Renal pelvis (tissue), 12 donors: ENCODE measurements around the gene ZNF547. TPM values are rescaled to one million over a fixed set of nuclear protein-coding genes. Genes with fewer than 3 reads are reported as not detected.

Experiments
- DNase-seq: peaks from one replicate; pipeline ENCODE4 v3.0.0-alpha.2; 2013
- long read RNA-seq, 16 experiments: transcript quantifications; one replicate each; lab custom pipeline, GENCODE V29; 2026
- polyA plus RNA-seq, 3 donors: library from polyadenylated mRNA; unstranded; fragments of 120-200 nt; gene quantifications; one replicate each; pipeline ENCODE4 v1.2.1, GENCODE V29; 2013; ENCODE audit not compliant: insufficient read length in 3 of 3

ZNF547 gene
- 1 to 10 TPM; 5.6 to 9.7 (median 9.0) TPM for polyA plus RNA-seq
- long read RNA-seq, donor 1, partial matches to known transcripts = 0 of 1 reads
- long read RNA-seq, donor 1, other reads (novel, unspliced or antisense) = 0 of 1 reads
- long read RNA-seq, donor 2, partial matches to known transcripts = 0 of 2 reads
- long read RNA-seq, donor 2, other reads (novel, unspliced or antisense) = 0 of 2 reads
- long read RNA-seq, donor 3, partial matches to known transcripts = 0 of 1 reads
- long read RNA-seq, donor 3, other reads (novel, unspliced or antisense) = 0 of 1 reads
- long read RNA-seq, donor 4, partial matches to known transcripts = 0 of 1 reads
- long read RNA-seq, donor 4, other reads (novel, unspliced or antisense) = 0 of 1 reads
- long read RNA-seq, donor 5 = 0 reads
- long read RNA-seq, donor 6, partial matches to known transcripts = 0 of 2 reads
- long read RNA-seq, donor 6, other reads (novel, unspliced or antisense) = 0 of 2 reads
- long read RNA-seq, donor 7, partial matches to known transcripts = 0 of 2 reads
- long read RNA-seq, donor 7, other reads (novel, unspliced or antisense) = 0 of 2 reads
- long read RNA-seq, donor 8, partial matches to known transcripts = 0 of 1 reads
- long read RNA-seq, donor 8, other reads (novel, unspliced or antisense) = 0 of 1 reads
- long read RNA-seq, donor 9 = 0 reads
- long read RNA-seq, donor 10, partial matches to known transcripts = 0 of 1 reads
- long read RNA-seq, donor 10, other reads (novel, unspliced or antisense) = 0 of 1 reads
- long read RNA-seq, donor 11, partial matches to known transcripts = 0 of 1 reads
- long read RNA-seq, donor 11, other reads (novel, unspliced or antisense) = 0 of 1 reads
- long read RNA-seq, donor 12, partial matches to known transcripts = 0 of 1 reads
- long read RNA-seq, donor 12, other reads (novel, unspliced or antisense) = 0 of 1 reads
- long read RNA-seq, donor 13, partial matches to known transcripts = 0 of 1 reads
- long read RNA-seq, donor 13, other reads (novel, unspliced or antisense) = 0 of 1 reads
- long read RNA-seq, donor 14, partial matches to known transcripts = 0 of 2 reads
- long read RNA-seq, donor 14, other reads (novel, unspliced or antisense) = 0 of 2 reads
- long read RNA-seq, donor 15 = 0 reads
- long read RNA-seq, donor 16, partial matches to known transcripts = 0 of 1 reads
- long read RNA-seq, donor 16, other reads (novel, unspliced or antisense) = 0 of 1 reads

DNA sequence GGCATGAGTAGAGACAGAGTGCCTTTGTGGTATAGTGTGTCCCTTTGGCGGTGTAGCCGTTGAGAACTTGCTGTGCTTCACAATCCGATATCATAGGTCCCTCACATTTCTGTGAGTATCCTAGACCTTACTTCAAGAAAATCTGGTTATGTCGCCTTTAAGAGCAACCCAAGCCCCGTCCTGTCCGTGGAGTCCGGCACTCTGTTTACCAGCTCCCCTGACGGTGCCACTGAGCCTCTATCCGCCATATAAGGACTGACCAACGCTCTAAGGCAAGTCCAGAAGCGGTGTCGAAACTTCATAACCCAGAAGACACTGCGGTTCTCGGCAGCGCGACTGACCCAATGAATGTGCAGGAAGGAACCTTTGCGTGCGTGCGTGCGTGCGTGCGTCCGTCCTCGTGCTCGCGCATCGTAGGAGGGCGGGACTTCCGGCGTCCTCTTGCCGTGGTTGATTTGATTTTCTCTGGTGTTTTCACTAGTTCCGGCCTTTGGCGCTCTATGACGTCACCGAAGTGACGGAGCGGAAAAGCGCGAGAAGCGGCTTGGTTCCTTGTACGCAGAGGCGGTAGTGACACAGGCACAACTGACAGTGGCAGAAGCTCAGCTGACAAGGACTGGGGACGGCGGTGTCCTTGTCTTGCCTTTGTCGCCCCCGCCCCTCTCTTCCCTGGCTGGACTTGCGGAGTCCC, at the start of gene ZNF547, which contains the start of gene TRAPPC2B:
Gene ZNF547 (plus strand): TSS at position 555 of the 691 bp plus-strand sequence. CDS start 5,005 bp downstream, outside the sequence.
Gene TRAPPC2B (plus strand): TSS at position 555 of the 691 bp plus-strand sequence. CDS start 1,283 bp downstream, outside the sequence.
- peak; percentile 99 for DNase-seq

DNA sequence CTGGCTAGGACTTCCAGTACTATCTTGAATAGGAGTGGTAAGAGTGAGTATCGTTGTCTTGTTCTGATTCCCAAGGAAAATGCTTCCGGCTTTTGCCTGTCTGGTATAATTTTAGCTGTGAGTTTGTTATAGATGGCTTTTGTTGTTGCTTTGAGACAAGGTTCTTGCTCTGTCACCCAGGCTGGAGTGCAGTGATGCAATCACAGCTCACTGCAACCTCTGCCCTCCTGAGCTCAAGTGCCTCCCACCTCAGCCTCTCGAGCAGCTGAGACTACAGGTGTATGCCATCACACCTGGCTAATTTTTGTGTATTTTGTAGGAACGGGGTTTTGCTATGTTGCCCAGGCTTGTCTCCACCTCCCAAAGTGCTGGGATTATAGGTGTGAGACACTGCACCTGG, 49.2 kb upstream of the ZNF547 start:
- DNase-seq = no peak

DNA sequence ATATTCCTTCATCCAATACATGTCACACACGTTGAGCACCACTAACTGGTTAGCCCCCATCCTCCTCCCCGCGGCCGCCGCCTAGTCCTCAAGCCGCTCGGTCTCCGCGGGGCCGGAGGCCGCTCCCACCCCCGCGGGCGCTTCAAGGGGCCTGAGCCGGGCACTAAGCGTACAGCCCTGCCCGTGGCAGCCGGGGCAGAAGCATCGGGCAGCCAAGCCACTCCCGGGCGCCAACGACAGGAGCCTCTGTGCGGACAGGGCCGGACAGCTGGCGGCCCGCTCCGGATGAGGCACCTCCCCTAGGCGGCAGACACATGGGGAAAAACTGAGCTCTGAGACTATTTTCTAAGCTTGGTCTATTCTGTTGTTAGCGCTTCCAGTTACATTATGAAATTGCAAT, 45.8 kb upstream of the ZNF547 start:
- no peak for DNase-seq

DNA sequence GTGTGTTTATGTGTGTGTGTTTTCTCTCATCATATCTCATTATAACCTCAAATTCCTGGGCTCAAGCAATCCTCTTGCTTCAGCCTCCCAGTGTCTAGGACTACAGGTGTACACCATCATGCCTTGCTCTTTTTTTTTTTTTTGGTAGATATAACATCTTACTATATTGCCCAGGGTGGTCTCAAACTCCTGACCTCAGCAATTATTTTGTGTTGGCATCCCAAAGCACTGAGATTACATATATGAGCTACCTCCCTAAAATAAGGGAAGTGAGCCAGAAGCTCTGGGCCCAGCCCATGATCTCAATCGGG, 43.5 kb upstream of the ZNF547 start:
- no peak for DNase-seq

- DNase-seq = peak; percentile 96
These were observed 42.9 kb upstream of the ZNF547 start, which contains the start of gene ZNF543 for GRCh38 chr19:57320180-57321084. TSS of gene ZNF543 (plus strand) at chr19:57320472. CDS start at chr19:57320854, 382 bp downstream.

- no peak for DNase-seq
These were observed 42.2 kb upstream of the ZNF547 start for GRCh38 chr19:57321116-57321515.

GRCh38 chr19:57321751-57322150, 41.6 kb upstream of the ZNF547 start:
- DNase-seq = no peak

DNA sequence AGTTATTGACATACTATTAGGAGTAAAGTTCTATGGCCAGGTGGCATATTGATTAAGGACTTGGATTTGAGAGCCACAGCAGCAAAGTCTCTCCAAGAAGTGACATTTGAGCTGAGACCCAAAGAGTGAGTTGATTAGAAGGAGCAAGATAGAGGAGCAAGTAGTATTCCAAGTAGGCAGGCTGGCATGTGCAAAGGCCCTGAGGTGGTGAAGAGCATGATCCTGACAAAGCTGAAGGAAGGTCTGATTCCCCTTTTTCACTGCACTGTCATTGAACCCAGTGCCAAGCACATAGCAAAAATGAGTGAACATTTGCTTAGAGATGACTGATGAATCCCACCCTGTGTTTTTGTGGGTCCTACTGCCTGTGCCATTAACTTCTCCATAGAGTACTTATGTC, 38.4 kb upstream of the ZNF547 start:
- DNase-seq = no peak

DNA sequence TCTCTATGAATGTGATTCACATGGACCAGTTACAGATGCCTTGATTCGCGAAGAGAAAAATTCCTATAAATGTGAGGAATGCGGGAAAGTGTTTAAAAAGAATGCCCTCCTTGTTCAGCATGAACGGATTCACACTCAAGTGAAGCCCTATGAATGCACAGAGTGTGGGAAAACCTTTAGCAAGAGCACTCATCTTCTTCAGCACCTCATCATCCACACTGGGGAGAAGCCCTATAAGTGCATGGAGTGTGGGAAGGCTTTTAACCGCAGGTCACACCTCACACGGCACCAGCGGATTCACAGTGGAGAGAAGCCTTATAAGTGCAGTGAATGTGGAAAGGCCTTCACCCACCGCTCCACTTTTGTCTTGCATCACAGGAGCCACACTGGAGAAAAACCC, 35.4 kb upstream of the ZNF547 start:
- no peak for DNase-seq

DNA sequence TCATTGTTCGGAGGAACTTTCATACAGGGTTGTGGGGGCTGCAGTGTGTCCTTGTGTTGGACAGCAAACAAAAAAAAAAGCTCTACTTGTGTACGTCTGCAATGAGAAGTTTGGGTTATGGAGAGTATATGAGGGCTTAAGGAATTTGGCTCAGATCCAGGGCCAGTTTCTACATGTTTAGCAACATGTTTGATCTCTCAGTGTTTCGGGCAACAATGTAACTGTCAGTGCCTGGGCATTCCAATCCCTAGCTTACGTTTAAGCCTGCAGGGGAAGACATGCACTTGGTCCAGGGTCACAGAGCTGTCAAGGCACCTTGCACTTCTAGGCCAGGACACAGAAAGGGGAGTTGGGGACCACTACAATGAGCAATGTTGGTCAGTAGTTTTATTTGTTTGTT, 29.2 kb upstream of the ZNF547 start:
- DNase-seq = no peak

- DNase-seq = no peak
These were observed 24.5 kb upstream of the ZNF547 start for GRCh38 chr19:57338877-57339276.

GRCh38 chr19:57342582-57342981, 20.8 kb upstream of the ZNF547 start:
- no peak for DNase-seq

DNA sequence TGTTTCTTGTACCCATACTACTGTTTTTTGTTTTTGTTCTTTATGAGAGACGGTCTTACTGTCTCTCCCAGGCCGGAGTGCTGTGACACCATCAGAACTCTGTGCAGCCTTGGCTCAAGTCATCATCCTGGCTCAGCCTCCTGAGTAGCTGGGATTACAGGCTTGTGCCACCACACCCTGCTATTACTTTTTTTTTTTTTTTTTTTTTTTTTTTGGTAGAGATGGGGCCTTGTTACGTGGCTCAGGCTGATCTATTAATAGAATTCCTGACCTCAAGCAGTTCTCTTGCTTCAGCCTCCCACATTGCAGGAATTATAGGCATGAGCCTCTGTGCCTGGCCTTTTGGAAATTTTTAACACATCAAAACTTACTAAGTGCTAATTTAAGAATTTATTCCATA, 15.2 kb upstream of the ZNF547 start:
- no peak for DNase-seq

DNA sequence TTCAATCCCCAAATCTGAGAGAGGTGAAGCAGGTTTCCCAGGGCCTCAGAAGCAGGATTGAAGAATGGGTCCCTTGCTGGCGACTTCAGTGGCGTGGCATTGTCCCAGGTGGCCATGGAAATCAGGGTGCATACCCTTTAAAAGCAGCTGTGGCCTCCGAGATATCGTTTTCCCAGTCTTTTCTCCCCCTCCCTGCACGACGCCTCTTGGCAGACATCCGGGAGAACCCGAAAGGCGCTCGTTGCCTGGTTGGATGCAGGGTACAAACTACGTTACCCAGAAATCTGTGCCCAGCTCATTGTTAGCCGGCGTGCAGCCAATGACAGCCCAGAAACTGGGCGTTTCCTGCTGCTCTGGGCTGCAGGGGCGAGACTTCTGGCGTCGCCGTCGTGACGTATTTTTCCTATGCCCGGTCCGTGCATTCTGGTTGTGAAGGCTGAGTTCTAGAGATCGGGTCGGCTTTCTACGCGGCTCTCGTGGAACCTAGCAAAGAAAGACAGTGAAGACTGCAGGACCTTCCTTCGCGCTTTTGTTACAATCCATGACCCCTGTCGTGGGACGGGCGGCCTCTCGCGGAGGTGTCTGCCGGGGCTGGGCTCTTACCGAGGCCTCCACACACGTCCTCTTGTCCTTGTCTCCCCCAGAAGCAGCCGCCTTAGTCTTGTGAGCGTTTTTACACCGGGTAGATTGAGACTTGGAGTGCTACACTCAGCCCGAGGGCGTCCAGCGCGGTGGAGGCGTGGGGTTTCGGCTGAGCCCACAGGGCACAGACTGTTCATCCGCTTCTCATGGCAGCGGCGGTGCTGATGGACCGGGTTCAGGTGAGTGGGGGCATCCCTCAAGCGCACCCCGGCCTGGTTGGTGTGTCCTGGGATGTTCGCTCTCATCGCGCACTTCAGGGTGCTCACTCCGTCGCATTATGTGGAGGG, 12.2 kb upstream of the ZNF547 start, which contains the start of gene ZNF304:
Gene ZNF304 (plus strand): TSS at position 395 of the 929 bp plus-strand sequence. CDS start 394 bp downstream, at position 789.
- DNase-seq = peak; percentile 95

DNA sequence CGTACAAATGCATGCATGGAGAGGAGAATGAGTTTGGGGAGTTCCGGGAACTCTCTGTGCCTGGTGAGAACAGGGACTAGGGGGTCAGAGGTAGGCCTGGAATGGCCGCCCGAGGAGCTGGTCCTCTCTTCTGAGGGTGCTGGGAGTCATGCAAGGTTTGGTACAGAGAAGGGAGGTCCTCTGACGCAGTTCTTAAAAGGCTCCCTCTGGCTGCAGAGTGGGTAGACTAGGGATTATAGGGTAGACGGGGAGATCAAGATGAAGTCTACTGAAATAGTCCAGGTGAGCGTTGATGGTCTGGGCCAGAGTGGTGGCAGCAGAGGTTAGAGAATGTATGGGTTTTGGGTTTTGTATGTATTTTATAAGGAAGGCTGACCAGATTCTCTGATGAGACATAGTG, 11.5 kb upstream of the ZNF547 start:
- DNase-seq = no peak

- DNase-seq = no peak
These were observed 7.4 kb upstream of the ZNF547 start for GRCh38 chr19:57355916-57356315.

- DNase-seq = no peak
These were observed 5.9 kb upstream of the ZNF547 start for GRCh38 chr19:57357406-57357805.

DNA sequence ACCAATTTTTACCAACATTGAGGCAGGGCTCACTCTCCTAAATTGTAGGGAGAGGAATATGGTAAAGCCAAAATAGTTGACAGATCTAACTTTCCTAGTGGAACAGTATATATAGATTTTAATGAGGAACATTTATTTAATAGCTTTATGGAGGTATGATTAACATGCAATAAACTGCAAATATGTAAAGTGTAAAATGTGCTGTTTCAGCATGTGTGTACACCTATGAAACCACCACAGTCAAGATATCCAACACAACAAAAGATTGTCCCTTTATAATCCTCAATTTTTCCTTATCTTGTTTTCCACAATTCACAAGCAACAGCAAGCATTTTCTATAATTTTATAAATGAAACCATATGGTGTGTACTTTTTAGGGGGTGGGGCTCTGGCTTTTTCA, 4.1 kb upstream of the ZNF547 start:
- no peak for DNase-seq

GRCh38 chr19:57362419-57362818, 932 bp upstream of the ZNF547 start:
- DNase-seq = no peak
